ENCODE measurements around the gene CCDC9B. TPM values are rescaled to one million over a fixed set of nuclear protein-coding genes. Genes with fewer than 3 reads are reported as not detected.

Gene CCDC9B
- total RNA-seq, 4 donors from 2014 or later: 5.4 to 34.4 (median 15.0) TPM

DNA sequence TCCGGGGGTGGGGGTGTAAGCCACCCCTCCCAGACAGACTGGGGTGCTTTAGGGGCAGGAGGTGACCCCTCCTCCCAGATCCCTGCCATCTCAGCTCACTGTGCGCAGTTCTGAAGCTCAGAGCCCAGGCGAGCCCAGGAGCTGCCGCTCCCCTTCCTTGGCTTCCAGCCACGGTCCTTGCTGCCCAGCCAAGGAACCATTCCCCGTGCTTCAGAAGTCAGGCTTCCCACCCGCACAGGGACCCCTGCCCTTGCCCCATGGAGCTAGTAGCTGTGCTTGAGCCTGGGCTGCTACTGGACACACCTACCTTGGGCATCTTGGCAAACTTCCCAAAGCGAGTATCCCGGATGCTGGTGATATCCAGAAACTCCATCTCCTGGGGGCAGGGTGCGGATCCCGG, 37.8 kb downstream of the CCDC9B start:
- WGBS, 2 donors: 69 to 72% methylated on average over 5 to 9 of the region's 11 CpGs
- Histone ChIP-seq H3K36me3 (no peaks in the 10 kb centered on the region), H3K9me3 (peaks cover 0 to 11% (median 7%) of the 10 kb centered on the region in 3 donors), H3K27ac (no peak overlapping the region), H3K4me1 (no peaks in the 10 kb centered on the region), H3K4me3 (no peak overlapping the region), H3K27me3 (peaks cover 0 to 26% (median 0%) of the 10 kb centered on the region in 4 donors)
- intact Hi-C loops (cut with DNase I): no loop called here
- no peak for DNase-seq
- TF ChIP-seq, protein P1, sequence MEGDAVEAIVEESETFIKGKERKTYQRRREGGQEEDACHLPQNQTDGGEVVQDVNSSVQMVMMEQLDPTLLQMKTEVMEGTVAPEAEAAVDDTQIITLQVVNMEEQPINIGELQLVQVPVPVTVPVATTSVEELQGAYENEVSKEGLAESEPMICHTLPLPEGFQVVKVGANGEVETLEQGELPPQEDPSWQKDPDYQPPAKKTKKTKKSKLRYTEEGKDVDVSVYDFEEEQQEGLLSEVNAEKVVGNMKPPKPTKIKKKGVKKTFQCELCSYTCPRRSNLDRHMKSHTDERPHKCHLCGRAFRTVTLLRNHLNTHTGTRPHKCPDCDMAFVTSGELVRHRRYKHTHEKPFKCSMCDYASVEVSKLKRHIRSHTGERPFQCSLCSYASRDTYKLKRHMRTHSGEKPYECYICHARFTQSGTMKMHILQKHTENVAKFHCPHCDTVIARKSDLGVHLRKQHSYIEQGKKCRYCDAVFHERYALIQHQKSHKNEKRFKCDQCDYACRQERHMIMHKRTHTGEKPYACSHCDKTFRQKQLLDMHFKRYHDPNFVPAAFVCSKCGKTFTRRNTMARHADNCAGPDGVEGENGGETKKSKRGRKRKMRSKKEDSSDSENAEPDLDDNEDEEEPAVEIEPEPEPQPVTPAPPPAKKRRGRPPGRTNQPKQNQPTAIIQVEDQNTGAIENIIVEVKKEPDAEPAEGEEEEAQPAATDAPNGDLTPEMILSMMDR (IDR thresholded peaks at IDR 0.05): no peak
- no peak for TF ChIP-seq POLR2A (IDR thresholded peaks at IDR 0.05)

DNA sequence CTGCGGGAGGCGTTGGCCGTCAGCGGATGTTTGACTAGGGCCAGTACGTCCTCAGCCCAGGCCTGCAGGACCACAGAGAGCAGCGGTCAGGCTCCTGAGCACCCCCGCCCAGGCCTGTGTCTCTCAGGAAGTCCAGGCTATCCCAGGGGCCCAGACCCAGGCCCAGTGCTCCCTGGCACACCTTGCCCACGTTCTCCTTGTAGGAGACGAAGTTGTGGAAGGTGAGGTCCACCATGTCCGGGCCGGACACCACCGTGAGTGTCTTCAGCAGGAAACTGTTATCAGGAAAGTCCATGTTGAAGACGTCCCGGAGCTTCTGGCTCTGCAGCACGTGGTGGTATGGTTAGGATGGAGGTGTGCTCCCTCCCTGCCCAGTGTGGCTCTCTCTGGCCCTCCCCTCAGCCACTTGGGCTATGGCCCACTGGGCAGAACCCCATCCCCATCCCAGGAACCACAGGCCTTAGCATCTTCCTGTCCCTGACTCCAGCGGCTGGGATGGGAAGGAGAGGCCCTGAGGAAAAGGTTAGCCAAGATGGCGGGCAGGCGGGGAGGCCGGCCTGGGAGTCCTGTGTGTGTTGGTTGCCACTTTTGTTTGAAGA, 38.4 kb downstream of the CCDC9B start:
- H3K36me3 ChIP-seq: no peaks in the 10 kb centered on the region
- WGBS, 2 donors: 88% methylated on average over 4 of the region's 19 CpGs; no CpG with 5 or more reads in 1 of the 2 donors
- H3K4me3 ChIP-seq: no peak overlapping the region
- intact Hi-C loops (cut with DNase I): no loop called here
- peaks cover 0 to 11% (median 7%) of the 10 kb centered on the region in 3 donors for H3K9me3 ChIP-seq
- no peak overlapping the region for H3K27ac ChIP-seq
- TF ChIP-seq POLR2A (IDR thresholded peaks at IDR 0.05): no peak
- TF ChIP-seq, protein P1 (IDR thresholded peaks at IDR 0.05): no peak
- no peaks in the 10 kb centered on the region for H3K4me1 ChIP-seq
- peaks cover 0 to 20% (median 0%) of the 10 kb centered on the region in 4 donors for H3K27me3 ChIP-seq
- no peak for DNase-seq

DNA sequence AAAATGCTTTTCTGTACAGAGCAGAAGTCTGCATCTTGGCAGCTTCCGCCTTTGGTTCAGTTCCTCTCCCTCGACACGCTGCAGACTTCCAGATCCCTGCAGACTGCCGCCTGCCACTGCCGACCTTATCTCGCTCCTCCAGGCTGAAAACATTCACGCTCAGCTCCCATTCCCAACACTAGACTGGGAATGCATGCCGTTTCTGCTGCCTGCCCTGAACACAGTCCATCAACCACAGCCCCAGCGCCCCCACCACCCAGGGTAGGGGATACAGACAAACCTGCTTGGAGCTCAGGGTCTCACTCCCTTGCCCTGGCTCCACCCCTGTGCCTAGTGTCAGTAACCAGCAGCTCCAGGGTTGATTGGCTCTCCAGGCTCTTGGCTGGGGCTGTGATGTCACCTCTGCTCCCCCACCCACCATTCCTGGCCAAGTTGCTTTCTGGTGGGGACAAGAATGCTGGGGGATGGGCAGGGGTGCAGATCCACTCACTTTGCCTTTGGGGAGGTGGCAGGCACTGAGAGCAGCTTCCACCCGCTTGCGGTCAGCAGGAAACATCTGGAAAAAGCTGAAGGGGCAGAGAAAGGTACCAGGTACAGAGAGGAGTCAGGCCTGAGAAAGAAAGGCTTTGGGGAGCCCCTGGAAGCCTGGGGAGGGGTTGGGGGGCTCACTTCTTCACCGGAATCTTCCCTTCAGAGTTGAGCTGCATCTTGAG, 39.1 kb downstream of the CCDC9B start:
- 59% methylated on average over 6 to 10 of the region's 12 CpGs for WGBS, 2 donors
- Histone ChIP-seq H3K27ac (no peak overlapping the region), H3K36me3 (no peaks in the 10 kb centered on the region), H3K4me1 (peaks cover 0 to 2% (median 0%) of the 10 kb centered on the region in 3 donors), H3K9me3 (peaks cover 0 to 11% (median 7%) of the 10 kb centered on the region in 3 donors), H3K27me3 (peaks cover 0 to 15% (median 0%) of the 10 kb centered on the region in 4 donors), H3K4me3 (no peak overlapping the region)
- intact Hi-C loops (cut with DNase I): no loop called here
- DNase-seq: no peak
- TF ChIP-seq POLR2A (IDR thresholded peaks at IDR 0.05): no peak
- TF ChIP-seq, protein P1 (IDR thresholded peaks at IDR 0.05): no peak

DNA sequence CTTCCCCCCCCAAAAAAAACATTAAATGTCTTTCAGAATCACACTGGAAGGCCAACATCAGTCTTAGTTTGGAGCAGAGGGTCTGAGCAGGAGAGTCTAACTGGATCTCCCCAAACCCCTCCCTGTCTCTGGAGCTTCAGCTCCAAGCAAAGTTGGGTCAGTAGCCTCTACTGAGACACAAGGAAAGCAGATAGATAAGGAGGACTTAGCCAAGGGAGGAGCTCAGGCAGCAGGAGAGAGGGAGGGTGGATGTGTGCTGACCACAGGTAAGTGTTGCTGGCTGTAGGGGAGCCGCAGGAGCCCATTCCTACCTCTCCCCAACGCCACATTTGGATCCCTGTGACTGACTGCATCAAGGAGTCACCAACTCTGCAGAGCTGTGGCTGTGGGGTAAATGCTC, 40.0 kb downstream of the CCDC9B start:
- intact Hi-C loops (cut with DNase I): no loop called here
- no peak for DNase-seq
- 83% methylated on average over 2 of the region's 2 CpGs; no CpG with 5 or more reads in 1 of the 2 donors for WGBS, 2 donors

More for the DNA sequence above, 40.0 kb downstream of the CCDC9B start:
- no peaks in the 10 kb centered on the region for H3K36me3 ChIP-seq
- peaks cover 0 to 24% (median 0%) of the 10 kb centered on the region in 4 donors for H3K27me3 ChIP-seq
- no peak for TF ChIP-seq POLR2A (IDR thresholded peaks at IDR 0.05)
- TF ChIP-seq, protein P1 (IDR thresholded peaks at IDR 0.05): no peak
- H3K4me1 ChIP-seq: peaks cover 0 to 3% (median 0%) of the 10 kb centered on the region in 3 donors
- H3K9me3 ChIP-seq: peaks cover 0 to 11% (median 7%) of the 10 kb centered on the region in 3 donors
- no peak overlapping the region for H3K27ac ChIP-seq
- H3K4me3 ChIP-seq: no peak overlapping the region

Measured in esophagus squamous epithelium (tissue), 5 donors.